Stimulated activated CD4-positive, alpha-beta T cell treated with anti-CD3 and anti-CD28 coated beads, TNF-alpha, amount 100 ng/mL, for 1 hour (primary cell): ENCODE results near the gene FAM83C.

Source experiments
- DNase-seq, 3 donors: peaks; one replicate each; pipeline ENCODE4 v3.0.0-alpha.2; 2020; ENCODE audit warnings: low read depth in 3 of 3, low spot score in 1 of 3

The FAM83C gene

DNA sequence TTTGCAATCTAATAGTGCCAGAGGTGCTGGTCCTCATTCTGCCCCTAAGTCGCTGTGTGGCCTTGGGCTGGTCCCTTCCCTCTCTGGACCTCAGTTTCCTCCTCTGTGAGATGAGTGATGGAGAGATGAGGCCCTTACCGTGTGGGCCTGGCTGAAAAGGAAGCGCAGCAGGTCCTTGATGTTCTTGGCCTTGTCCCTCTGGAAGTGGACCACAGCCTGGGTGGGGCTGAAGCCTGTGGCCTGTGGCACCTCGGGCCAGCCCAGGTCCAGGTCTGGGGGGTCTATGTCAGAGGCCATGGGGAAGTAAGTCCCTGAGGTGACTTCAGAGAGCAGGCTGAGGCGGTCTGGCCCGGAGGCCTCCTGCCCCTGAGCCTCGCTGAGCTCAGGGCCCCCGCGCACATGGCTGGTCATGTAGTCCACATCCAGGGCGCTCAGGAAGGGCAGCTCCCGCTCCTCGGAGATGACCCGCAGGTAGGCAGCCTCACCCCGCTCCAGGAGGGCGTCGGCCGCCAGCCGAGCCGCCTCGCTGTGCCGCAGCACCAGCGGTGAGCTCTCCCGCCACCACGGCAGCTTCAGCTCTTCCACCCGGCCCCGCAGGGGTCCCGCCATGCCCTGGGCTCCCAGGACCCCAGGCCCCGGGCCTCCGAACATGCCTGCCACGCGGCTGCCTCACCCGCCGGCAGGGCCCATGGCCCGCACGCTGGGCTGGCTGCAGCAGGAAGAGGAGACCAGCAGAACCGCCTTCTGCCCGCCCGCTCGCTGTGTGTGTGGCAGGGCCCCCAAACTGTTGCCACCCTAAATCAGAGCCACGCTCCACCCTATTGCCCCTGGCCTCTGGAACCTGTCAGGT is at the start of gene FAM83C:
TSS of gene FAM83C (minus strand) at position 772 of the 850 bp plus-strand sequence. CDS start at position 651, 121 bp downstream.
- no peak for DNase-seq

DNA sequence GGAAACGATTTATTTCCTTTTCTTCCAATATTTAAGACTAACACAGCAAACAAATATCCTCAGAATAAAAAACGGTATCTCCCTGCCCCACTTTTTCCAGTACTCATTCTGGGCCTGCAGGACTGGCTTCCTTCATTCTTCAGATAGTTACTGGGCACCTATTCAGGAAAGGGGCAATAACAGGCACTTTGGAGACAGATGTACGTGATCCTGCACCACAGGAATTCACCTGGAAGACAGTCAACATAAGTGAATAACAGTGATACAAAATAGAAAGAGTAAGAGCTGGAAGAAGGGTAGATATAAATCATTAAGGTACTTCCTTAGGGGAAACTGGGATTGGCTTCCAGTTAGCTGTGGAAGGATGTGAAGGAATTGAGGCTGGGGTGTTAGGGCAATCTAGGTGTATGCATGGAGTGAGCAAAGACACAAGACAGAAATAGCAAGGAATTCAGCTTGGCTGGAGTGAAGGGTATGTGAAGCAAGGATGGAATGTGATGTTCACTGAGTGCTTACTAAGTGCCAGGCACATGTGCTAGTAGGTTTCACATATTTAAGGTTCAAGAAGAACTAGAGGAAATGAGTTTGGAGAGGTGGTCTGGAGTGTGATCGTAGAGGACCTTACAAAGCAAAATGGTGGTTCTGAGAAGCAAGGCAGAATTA is 49.3 kb upstream of the FAM83C start:
- DNase-seq = no peak

DNA sequence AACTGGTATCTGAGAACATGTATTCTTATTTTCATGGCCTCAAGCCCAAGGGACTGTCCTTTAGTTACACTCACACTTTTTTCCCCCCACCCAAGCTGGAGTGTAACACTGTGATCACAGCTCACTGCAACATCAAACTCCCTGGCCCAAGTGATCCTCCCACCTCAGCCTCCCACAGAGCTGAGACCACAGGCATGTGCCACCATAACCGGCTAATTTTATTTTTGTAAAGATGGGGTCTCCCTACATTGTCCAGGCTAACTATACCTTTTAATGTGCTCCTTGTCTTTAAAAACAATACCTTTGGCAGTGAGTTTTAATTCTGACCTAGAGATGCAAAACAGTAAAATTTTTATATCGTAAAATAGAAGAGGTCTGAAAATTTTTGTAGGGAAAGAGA is 48.2 kb upstream of the FAM83C start:
- no peak for DNase-seq

DNA sequence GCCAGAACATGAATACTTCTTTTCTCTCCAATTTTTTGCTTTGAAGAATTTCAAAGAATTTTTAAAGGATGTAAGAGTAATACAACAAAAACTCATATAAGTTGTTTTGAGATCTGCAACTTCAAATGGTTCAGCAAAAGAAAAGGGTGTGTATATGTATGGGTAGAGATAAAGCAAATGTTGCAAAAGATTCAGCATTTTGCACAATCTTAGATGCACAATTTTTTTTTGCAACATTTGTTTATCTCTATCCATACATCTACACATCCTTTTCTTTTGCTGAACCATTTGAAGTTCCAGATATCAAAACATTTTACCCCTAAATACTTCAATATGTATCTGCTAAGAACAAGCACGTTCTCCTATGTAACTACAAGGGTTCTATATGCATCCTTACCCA is 47.4 kb upstream of the FAM83C start:
- DNase-seq = no peak

DNA sequence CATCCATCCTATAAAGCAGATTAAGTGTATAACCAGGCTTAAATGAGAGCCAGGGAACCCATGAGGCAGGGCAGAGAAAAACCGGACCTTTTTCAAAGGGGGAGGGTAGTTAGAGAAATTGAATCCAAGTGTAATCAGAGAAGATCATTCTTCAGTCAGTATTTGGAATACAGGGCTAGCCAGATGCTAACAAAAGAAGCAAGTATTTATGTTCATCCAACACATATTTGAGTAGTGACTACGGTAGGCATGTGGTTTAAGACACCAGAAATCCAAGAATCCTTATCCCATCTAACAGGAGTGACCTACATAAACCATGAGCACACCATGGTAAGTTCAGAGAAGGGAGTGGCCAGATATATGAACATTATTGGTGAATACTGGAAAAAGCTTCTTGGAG is 46.8 kb upstream of the FAM83C start:
- no peak for DNase-seq

DNA sequence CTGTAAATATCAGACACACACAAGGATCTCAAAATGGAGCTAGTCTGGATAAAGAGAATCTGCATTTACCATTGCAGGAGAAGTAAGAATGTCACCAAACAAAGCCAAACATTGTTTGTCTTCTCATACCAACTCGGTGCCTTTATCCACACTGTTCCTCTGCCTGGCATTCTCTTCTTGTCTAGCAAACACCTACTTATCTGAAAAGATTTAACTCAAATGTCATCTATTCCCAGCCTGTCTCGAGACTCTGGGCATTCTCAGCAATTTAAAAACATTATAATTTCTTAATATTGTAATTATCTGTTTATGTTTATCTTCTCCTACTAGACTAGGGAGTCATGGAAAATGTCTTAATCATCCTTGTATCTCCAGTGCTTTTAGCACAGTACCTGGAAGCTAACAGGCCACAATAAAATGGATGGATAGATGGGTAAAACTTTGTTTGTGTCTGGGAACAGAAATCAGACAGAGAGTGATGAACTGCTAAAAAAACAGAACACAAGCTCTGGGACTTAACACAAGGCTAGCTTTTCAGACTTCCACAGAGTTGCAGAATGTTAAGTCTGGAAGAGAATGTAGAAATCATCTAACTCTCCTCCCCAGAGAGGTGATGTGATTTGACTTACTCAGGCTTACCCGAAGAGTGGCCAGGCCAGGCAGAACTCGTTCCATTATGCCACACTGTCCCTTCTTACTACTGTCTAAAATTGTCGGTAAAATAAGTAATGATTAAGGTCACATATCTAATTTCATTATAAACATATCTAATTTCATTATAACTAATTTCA is 42.3 kb upstream of the FAM83C start:
- DNase-seq = no peak

DNA sequence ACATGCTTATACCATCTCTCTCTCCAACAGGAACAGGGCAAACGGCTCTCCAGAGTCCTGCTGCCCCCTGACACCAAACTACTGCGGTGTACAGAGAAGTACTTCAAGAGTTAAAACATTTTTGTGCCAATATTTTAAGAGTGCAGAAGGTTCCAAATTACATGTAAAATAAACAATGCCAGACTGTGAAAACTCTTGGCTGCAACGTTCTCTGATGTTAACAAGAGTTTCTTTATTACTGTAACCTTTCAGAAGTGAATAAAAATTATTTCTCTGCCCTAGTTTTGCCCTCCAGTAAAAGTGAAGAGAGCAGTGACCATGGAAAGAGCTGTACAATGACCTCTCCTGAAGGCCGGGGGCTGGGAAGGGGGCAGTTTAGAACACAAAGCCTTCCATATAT is 41.4 kb upstream of the FAM83C start:
- no peak for DNase-seq

DNA sequence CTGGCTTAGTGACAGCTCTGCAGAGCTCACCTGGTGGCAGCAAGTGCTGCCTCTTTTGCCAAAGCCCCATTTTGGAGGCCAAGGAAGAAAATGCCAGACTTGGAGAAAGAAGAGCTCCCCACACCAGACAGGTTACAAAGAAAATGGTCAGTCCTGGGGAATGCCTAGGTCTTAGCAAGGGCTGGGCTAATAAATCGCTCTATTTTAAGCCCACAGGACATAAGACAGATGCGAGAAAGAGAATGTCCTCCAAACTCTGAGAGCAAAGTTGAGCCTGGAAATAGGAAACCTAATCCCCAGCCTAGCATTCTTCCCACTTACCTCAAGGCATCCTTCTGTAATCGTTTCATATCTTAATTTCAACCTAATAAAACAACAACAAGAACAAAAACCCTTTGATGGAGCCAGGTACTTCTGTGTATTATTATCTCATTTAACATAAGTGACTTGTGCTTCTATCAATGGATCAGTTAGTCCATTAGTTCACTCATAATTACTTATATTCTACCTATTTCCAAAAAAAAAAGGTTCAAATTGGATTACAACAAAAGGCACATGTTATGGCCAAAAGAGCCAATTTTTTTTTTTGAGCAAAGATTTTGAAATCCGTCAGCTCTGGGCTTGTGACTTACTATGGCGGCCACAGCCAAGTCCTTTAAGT is 40.4 kb upstream of the FAM83C start:
- DNase-seq = no peak

DNA sequence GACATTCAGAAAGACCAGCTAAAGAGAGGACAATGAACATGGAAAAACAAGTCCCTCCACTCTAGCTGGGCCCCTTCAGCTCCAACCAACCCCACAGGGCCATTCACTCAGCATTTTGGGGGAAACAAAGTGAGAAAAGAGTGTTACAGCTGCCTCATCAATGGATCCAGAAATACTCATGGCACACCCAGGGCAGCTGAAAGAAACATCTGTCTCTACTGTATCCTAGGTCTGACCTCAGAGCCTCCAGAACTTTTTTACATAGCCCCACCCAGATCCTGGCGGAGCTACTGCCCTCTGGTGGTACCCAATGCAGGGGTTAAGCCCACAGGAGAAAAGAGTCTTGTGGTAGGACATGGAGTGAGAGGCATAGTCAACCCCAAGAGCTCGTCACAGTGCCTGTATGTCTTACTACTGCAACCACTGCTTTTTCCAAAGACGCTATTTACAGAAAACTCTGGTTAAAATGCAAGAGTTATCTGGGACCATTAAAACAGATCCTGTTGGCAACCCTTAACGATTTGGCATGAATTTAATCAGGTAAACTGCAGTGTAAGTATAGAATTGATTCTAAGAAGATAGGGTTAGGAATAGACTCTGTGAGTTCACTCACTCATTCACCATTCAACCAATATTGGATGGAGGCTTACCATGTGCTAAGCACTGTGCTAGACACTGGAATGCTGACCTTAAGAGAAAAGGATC is 37.4 kb upstream of the FAM83C start:
- DNase-seq = peak in 1 of 3 donors; percentile 16

DNA sequence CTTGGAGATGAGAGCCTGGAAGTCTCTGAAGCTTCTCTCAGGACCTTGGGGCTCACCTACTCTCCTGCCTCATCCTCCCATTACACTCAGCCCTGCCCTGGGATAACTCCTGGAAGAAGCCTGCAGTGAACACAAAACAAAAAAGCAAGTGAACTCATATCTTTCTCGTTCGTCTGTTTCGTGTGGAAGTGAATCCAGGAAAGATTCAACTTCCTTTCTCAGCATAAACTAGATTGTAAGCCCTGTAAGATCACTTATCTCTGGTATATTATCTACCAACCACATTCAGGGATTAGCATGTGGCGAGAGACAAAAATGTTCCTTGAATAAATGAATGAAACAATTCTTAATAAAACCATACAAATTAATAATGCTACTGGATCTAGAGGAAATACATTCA is 36.5 kb upstream of the FAM83C start:
- DNase-seq = no peak

DNA sequence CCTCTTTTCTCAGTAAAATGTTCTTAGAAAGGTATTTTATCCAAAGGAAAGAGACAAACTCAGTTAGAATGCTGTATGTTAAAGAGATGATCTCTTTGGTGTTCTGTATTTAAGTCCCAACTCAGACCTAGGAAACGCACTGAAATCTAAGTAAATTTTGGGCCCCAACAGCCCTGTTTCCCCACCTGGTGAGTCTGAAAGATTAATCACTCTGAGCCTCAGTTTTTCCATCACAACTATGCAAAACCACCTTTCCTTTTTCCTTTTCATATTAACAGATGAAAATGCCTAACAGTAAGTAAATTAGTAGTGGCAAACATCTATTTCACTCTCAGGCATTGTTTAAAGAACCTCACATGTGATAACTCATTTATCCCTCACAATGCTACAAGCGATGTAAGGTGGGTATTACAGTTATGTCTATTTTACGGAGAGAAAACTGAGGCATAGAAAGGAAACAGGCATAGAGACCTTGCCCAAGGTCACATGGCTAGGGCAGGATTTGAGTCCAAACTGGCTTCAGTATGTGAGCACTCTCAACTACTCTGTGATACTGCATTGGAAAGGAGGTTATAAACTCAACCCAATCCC is 36.0 kb upstream of the FAM83C start:
- no peak for DNase-seq

DNA sequence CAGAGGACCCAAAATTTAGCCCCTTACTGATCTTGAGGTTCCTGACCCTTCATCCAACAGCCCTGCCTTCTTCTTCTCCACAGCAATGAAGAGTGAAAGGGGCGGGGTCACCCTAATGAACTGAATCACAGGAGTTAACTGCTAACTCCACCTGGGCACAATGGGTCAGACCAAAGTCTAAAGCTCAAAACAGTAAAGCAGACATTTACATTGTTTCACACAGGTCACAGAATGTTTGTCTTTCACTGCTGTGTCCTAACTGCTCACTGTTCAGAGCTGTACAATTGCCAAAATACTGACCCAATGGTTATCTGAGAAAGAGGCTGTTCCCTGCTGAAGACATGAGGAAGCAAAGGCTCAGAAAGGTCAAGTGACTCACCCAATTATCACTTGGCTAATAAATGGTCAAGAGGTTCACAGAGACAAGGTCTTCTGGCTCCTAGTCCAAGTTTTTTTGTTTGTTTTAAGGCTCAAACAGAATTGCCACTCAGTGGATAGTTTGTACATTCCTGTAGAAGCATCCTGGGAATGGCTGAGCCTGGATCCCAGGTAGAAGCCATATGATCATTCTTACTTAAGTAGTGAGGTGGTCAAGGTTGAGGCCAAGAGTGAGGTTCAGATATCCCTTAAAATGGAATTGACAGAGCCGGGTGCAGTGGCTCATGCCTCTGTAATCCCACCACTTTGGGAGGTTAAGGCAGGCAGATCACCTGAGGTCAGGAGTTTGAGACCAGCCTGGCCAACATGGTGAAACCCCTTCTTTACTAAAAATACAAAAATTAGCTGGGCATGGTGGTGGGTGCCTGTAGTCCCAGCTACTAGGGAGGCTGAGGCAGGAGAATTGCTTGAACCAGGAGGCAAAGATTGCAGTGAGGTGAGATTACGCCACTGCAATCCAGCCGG is 35.1 kb upstream of the FAM83C start:
- DNase-seq = no peak

DNA sequence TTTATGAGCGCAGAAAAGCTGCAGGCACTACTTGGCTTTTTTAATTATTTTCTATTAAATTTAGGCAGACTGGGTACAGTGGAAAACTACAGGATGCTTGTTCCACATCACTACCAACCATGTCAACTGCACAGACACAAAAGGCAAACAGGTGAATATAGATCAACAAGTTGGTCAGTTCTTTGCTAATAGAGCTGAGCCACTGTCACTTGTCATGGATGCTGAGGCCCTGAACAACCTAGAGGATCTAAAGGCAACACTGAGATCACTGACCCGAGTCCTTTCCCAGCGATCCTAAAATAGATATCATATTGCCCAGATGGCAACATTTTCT is 34.5 kb upstream of the FAM83C start:
- DNase-seq = no peak

DNA sequence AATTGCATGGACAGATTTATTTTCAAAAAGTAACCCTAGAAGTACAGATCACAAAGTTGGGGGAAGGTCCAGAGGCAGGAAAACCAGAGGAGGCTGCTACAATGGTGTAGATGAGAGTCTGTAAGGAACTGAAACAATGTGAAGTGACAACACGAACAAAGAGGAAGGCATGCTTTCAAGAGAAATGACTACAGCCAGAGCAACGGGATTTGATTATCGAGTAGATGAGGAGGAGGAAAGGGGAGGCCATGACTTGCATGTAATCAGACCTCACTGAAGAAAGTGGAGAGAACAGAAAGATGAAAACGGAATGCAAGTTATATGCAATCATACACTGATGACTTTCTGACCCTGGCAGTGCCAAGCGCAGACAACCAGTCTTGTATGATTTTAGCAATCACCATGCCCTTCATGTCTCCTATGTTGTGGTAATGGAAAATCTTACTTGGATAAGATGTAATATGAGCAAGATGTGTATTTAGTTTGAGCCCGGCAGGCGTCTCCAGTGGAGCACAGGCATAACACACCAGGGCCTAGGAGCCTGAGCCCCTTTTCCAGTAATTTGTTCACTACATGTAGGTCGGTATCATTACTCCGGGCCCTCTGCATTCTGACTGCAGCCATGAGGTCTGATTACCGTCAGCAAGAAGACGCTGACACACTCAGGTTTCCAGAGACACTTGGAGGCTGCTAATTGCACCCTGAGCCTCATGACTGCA is 34.0 kb upstream of the FAM83C start:
- DNase-seq = no peak

DNA sequence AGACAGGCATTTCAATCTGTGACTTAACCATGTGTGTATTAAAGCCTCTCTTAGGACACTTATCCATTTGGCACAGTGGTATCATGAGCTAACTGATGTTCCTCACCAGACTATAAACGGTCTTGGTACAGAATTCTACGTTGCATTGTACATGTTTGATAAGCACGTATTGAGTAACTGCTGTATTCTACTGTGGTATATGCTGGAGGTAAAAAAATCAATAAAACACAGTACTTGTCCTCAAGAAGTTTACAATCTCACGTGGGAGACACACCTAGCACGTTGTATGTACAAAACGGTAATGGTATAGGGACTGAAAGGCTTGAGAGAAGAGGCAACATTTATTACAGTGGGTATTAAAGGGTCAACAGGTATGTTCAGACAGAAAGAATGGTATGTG is 33.2 kb upstream of the FAM83C start:
- DNase-seq = no peak

DNA sequence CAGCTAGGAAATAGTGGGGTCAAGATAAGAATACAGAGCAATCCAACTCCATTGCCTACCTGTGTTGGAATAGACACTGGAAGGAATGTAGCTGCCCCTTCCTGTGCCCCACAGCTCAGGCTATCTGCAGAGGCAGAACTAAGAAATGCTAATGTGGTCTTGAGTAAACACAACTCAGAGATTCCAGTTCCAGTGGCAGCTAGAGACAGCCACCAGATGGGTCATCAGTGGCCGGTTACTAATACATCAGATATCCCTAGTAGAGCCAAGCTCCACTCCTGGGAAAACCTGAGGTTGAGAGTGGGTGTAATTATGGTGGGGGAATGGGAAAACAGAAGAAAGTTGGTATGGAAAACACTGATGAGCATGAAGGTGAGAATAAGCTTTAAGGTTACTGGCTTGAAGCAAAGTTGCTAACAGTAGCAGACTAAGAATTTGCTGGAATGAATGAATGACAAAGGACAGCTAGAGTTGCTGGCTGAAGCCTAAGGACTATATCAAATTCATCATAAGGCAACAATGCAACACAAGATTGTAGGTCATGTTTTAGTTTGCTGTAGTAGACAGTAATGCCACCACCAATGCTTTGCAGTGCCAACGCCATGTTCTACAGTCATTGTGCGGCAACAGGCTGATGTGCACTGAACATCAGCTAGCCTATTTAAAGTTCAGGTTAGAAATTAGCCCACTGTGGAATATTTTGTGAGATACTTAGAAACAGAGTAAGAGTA is 28.3 kb upstream of the FAM83C start:
- DNase-seq = no peak

DNA sequence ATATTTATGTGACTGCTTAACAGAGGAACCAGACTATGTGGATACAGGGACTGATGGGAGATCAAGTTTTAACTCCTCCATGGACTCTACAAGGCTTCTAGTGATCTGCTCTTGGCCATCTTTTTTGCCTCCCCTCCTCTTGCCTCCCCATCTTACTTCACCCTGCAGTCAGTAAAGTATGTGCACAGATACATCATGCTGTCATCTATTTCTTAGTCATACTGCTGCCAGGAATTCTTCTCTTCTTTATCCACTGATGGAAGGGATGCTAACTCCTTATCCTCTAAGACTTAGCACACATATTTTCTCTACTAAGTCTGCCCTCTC is 27.6 kb upstream of the FAM83C start:
- DNase-seq = no peak

DNA sequence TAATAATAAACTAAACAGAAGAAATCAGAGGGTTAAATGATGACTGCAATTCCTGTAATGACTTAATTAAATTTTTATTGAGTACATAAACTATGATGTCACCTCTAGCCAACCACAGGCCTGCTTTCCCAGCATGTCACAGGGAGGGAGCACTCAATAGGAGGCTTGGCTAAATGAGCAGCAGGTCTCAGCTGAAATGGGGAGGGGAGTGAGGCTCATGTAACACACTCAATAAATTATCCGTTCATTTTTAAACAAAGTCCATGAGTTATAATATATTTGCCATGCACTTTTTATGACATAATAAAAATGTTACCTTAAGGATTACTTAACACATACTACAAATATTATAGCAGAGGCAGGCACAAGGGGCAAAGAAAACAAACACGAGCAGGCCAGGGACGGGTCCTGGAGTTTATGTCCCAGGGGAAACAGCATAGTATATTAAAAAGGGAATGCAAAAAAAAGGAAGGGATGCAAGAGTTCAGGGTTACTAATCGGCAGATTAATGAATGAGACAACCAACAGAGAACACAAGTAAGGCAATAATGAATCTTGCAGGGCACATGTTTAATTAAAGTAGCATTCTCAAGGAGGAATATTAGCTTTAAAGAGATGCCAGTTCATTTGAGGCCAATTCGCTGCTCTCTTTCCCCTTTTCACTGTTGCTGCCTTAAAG is 27.1 kb upstream of the FAM83C start:
- no peak for DNase-seq
